Activated T-helper 1 cell treated with anti-CD3 and anti-CD28 coated beads, Interleukin-12 subunit alpha, Interleukin-12 subunit beta, Interleukin-2, Interleukin-4 antibody, amounts not matched to agents 30 ng/mL and 10 ng/mL and 1 ng/mL, durations not matched to agents 14 hours and 24 hours and 36 hours (primary cell): ENCODE results near the gene C12orf76. TPM values are rescaled to one million over a fixed set of nuclear protein-coding genes. Genes with fewer than 3 reads are reported as not detected.

Experiments
- DNase-seq: peaks from one replicate; pipeline ENCODE4 v3.0.0; 2021; ENCODE audit warnings: low spot score
- H3K27ac Mint-ChIP-seq: one replicate; pipeline ENCODE4 v1.8.0; 2021; ENCODE audit warnings: mild to moderate bottlenecking, mixed read lengths
- H3K27me3 Mint-ChIP-seq: one replicate; pipeline ENCODE4 v1.8.0; 2022; ENCODE audit warnings: mild to moderate bottlenecking, moderate library complexity, mixed read lengths; ENCODE audit not compliant: insufficient read depth
- H3K36me3 Mint-ChIP-seq: one replicate; pipeline ENCODE4 v1.8.0; 2021; ENCODE audit warnings: low read depth, mixed read lengths
- H3K4me1 Mint-ChIP-seq: one replicate; pipeline ENCODE4 v1.8.0; 2021; ENCODE audit warnings: low read depth, mixed read lengths
- H3K4me3 Mint-ChIP-seq: one replicate; pipeline ENCODE4 v1.8.0; 2021; ENCODE audit warnings: mild to moderate bottlenecking, moderate library complexity, mixed read lengths
- H3K9me3 Mint-ChIP-seq: one replicate; pipeline ENCODE4 v1.8.0; 2021; ENCODE audit warnings: mixed read lengths
- intact Hi-C: fragments of 100-400 bp; cut with micrococcal nuclease; formaldehyde crosslinking; loops from one replicate; pipeline ENCODE4 v1.15.1; 2024
- total RNA-seq: library from RNA; stranded (reverse); gene quantifications from 2 replicates; pipeline ENCODE4 v1.2.3, GENCODE V29; 2022

C12orf76 gene
- total RNA-seq, 1 donor from 2014 or later: 20.8 TPM

GRCh38 chr12:110006115-110006514, 42.2 kb downstream of the C12orf76 start:
- Mint-ChIP-seq H3K9me3 (no peaks in the 10 kb centered on the region), H3K4me1 (peaks cover 73% of the 10 kb centered on the region), H3K27ac (peak overlapping the region; percentile 12), H3K27me3 (no peaks in the 10 kb centered on the region), H3K4me3 (no peak overlapping the region), H3K36me3 (peaks cover 44% of the 10 kb centered on the region)
- no peak for DNase-seq
- intact Hi-C loops: no loop called here

GRCh38 chr12:110005319-110005973, 42.9 kb downstream of the C12orf76 start:
- Mint-ChIP-seq H3K27ac (peak overlapping the region; percentile 35), H3K27me3 (no peaks in the 10 kb centered on the region), H3K4me3 (peak overlapping the region; percentile 25), H3K9me3 (no peaks in the 10 kb centered on the region), H3K36me3 (peaks cover 45% of the 10 kb centered on the region), H3K4me1 (peaks cover 72% of the 10 kb centered on the region)
- DNase-seq: no peak
- intact Hi-C loops: no loop called here

- Mint-ChIP-seq H3K27me3 (no peaks in the 10 kb centered on the region), H3K9me3 (no peaks in the 10 kb centered on the region), H3K27ac (peak overlapping the region; percentile 68), H3K4me3 (peak overlapping the region; percentile 39), H3K4me1 (peaks cover 71% of the 10 kb centered on the region), H3K36me3 (peaks cover 42% of the 10 kb centered on the region)
- no peak for DNase-seq
- intact Hi-C loops: no loop called here
These were observed 43.7 kb downstream of the C12orf76 start for GRCh38 chr12:110004598-110004997.

GRCh38 chr12:110002676-110003515, 45.4 kb downstream of the C12orf76 start:
- intact Hi-C loops: no loop called here
- Mint-ChIP-seq H3K4me1 (peaks cover 74% of the 10 kb centered on the region), H3K9me3 (no peaks in the 10 kb centered on the region), H3K27ac (peak overlapping the region; percentile 16), H3K36me3 (peaks cover 33% of the 10 kb centered on the region), H3K4me3 (no peak overlapping the region), H3K27me3 (no peaks in the 10 kb centered on the region)
- no peak for DNase-seq

- Mint-ChIP-seq H3K9me3 (no peaks in the 10 kb centered on the region), H3K36me3 (peaks cover 25% of the 10 kb centered on the region), H3K4me3 (peak overlapping the region; percentile 19), H3K27me3 (no peaks in the 10 kb centered on the region), H3K27ac (no peak overlapping the region), H3K4me1 (peaks cover 80% of the 10 kb centered on the region)
- no peak for DNase-seq
- intact Hi-C loops: no loop called here
These were observed 46.7 kb downstream of the C12orf76 start for GRCh38 chr12:110001596-110001995.

GRCh38 chr12:109999983-110000505, 48.3 kb downstream of the C12orf76 start:
- peaks cover 75% of the 10 kb centered on the region for H3K4me1 Mint-ChIP-seq
- no peaks in the 10 kb centered on the region for H3K27me3 Mint-ChIP-seq
- peak overlapping the region; percentile 100 for H3K4me3 Mint-ChIP-seq
- H3K36me3 Mint-ChIP-seq: peaks cover 19% of the 10 kb centered on the region
- DNase-seq: no peak
- H3K9me3 Mint-ChIP-seq: no peaks in the 10 kb centered on the region
- intact Hi-C loops: loop anchor here (10.0 kb wide), 2 partner anchors 285 to 425 kb away; partner anchors contain the start of genes ATP2A2, MMAB and MVK
- peak overlapping the region; percentile 98 for H3K27ac Mint-ChIP-seq

GRCh38 chr12:109999649-109999971, 48.7 kb downstream of the C12orf76 start:
- Mint-ChIP-seq H3K9me3 (no peaks in the 10 kb centered on the region), H3K4me3 (peak overlapping the region; percentile 100), H3K4me1 (peaks cover 75% of the 10 kb centered on the region), H3K27ac (peak overlapping the region; percentile 98), H3K27me3 (no peaks in the 10 kb centered on the region), H3K36me3 (peaks cover 20% of the 10 kb centered on the region)
- intact Hi-C loops: loop anchor here (10.0 kb wide), 2 partner anchors 285 to 425 kb away; partner anchors contain the start of genes ATP2A2, MMAB and MVK
- DNase-seq: no peak

GRCh38 chr12:109998904-109999648, 49.2 kb downstream of the C12orf76 start, which contains the start of gene ANKRD13A:
ANKRD13A (plus strand) TSS chr12:109999430; CDS start chr12:109999689, 259 bp downstream.
- peak within 1 kb of the TSS; percentile 99 for H3K27ac Mint-ChIP-seq
- H3K9me3 Mint-ChIP-seq: no peaks in the 10 kb centered on the region

GRCh38 chr12:109998241-109998903, 50.0 kb downstream of the C12orf76 start:
- peaks cover 77% of the 10 kb centered on the region for H3K4me1 Mint-ChIP-seq
- intact Hi-C loops: loop anchor here (10.0 kb wide), 2 partner anchors 286 to 424 kb away; partner anchors contain the start of genes ATP2A2, MMAB and MVK
- H3K4me3 Mint-ChIP-seq: peak overlapping the region; percentile 95

More at GRCh38 chr12:109998904-109999648, 49.2 kb downstream of the C12orf76 start, which contains the start of gene ANKRD13A:
- intact Hi-C loops: loop anchor here (10.0 kb wide), 2 partner anchors 286 to 424 kb away; partner anchors contain the start of genes ATP2A2, MMAB and MVK
- H3K4me3 Mint-ChIP-seq: peak within 1 kb of the TSS; percentile 100
- H3K4me1 Mint-ChIP-seq: peaks cover 76% of the 10 kb centered on the region
- peak; percentile 83 for DNase-seq
- H3K27me3 Mint-ChIP-seq: no peaks in the 10 kb centered on the region
- H3K36me3 Mint-ChIP-seq: peaks cover 20% of the 10 kb centered on the region

GRCh38 chr12:109997393-109997792, 50.9 kb downstream of the C12orf76 start:
- H3K9me3 Mint-ChIP-seq: no peaks in the 10 kb centered on the region
- intact Hi-C loops: loop anchor here (2.0 to 10.0 kb wide), 3 partner anchors 41 to 423 kb away; partner anchors contain the start of genes ATP2A2, MMAB and MVK
- peaks cover 74% of the 10 kb centered on the region for H3K4me1 Mint-ChIP-seq
- DNase-seq: no peak
- H3K27me3 Mint-ChIP-seq: no peaks in the 10 kb centered on the region
- peak overlapping the region; percentile 76 for H3K27ac Mint-ChIP-seq
- H3K4me3 Mint-ChIP-seq: peak overlapping the region; percentile 95
- H3K36me3 Mint-ChIP-seq: peaks cover 14% of the 10 kb centered on the region

More at GRCh38 chr12:109998241-109998903, 50.0 kb downstream of the C12orf76 start:
- Mint-ChIP-seq H3K27me3 (no peaks in the 10 kb centered on the region), H3K9me3 (no peaks in the 10 kb centered on the region), H3K36me3 (peaks cover 20% of the 10 kb centered on the region), H3K27ac (peak overlapping the region; percentile 99)
- DNase-seq: no peak

- intact Hi-C loops: loop anchor here (1.0 to 10.0 kb wide), 7 partner anchors 9 to 422 kb away; partner anchors contain the start of genes ATP2A2, C12orf76, GLTP and MMAB
- Mint-ChIP-seq H3K4me3 (peak overlapping the region; percentile 99), H3K27me3 (no peaks in the 10 kb centered on the region), H3K36me3 (peaks cover 16% of the 10 kb centered on the region), H3K4me1 (peaks cover 72% of the 10 kb centered on the region), H3K9me3 (no peaks in the 10 kb centered on the region), H3K27ac (peak overlapping the region; percentile 89)
- no peak for DNase-seq
These were observed 51.9 kb downstream of the C12orf76 start for GRCh38 chr12:109996483-109996853.
